ENCODE measurements around the gene SLC17A9. TPM values are rescaled to one million over a fixed set of nuclear protein-coding genes. Genes with fewer than 3 reads are reported as not detected.

SLC17A9 gene
- total RNA-seq, 1 donor from 2014 or later = 3.9 TPM

DNA sequence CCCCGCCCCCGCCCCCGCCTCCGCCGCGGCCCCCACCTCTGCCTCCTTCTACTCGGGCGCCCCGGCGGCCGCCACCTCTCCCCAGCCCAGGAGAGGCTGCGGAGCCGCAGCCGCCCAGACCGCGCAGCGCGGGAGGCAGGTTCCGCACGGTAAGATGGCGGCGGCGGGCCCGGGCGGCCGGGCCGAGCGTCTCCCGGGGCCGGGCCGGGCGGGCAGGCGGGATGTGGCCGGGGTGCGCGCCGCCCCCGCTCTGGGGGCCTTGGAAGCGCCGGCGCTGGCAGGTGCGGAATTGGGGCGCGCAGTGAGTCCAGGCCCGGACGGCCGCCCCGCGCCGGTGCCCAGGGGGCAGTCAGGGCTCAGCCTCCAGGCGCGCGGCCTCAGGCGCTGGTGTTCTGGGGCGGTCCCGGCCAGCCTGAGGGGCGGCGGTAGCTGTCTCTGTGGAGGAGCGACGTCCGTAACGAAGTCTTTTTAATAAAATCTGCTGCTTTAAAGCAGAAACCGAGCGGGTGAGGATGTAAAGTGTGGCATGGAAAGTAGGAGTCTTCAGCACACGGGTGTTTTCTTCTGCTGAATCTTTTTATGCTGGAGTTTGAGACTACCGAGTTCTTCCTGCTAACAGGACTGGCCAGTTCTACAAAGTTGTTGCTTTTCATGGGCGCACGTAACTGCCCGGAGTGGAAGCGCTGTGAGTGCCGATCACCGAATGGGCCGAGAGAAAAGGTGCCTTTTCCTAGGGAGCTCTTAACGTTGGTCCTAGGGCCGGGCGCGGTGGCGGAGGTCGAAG is 14.2 kb upstream of the SLC17A9 start, which contains the start of gene GID8:
Gene GID8, plus strand, starts transcription at position 43 of the 784 bp plus-strand sequence. CDS start 3,356 bp downstream, outside the sequence.
- H3K36me3 Mint-ChIP-seq = peaks cover 16% of the 10 kb centered on the region
- no peaks in the 10 kb centered on the region for H3K9me3 Mint-ChIP-seq
- peak within 1 kb of the TSS; percentile 97 for H3K4me3 Mint-ChIP-seq

DNA sequence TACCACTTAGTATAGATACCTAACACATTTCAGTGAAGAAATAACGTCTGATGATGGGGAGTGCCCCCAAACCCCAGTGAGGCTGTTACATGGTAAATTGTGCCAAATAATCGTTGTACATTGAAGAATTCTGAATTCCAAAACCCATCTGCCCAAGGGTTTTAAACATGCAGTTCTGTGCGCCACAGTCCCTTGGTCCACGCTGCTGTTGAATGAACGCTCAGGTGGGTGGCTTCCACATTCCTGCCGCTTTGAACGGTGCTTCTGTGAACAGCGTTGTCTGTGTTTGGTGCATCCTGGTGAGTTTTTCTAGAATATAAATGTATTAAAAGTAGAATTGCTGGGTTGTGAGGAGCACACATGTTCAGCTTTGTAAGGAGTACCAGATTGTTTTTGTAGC is 11.6 kb upstream of the SLC17A9 start:
- peaks cover 23% of the 10 kb centered on the region for H3K36me3 Mint-ChIP-seq

More for the DNA sequence above, 14.2 kb upstream of the SLC17A9 start, which contains the start of gene GID8:
- TF ChIP-seq, protein P1, sequence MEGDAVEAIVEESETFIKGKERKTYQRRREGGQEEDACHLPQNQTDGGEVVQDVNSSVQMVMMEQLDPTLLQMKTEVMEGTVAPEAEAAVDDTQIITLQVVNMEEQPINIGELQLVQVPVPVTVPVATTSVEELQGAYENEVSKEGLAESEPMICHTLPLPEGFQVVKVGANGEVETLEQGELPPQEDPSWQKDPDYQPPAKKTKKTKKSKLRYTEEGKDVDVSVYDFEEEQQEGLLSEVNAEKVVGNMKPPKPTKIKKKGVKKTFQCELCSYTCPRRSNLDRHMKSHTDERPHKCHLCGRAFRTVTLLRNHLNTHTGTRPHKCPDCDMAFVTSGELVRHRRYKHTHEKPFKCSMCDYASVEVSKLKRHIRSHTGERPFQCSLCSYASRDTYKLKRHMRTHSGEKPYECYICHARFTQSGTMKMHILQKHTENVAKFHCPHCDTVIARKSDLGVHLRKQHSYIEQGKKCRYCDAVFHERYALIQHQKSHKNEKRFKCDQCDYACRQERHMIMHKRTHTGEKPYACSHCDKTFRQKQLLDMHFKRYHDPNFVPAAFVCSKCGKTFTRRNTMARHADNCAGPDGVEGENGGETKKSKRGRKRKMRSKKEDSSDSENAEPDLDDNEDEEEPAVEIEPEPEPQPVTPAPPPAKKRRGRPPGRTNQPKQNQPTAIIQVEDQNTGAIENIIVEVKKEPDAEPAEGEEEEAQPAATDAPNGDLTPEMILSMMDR (conservative IDR thresholded peaks at IDR 0.05) = no peak
- no peak for DNase-seq (ENCODE audit: extremely low spot score, unreplicated experiment)
- Mint-ChIP-seq H3K4me1 (ENCODE audit: unreplicated experiment) (peaks cover 19% of the 10 kb centered on the region), H3K27me3 (no peaks in the 10 kb centered on the region), H3K27ac (peak within 1 kb of the TSS; percentile 97)

DNA sequence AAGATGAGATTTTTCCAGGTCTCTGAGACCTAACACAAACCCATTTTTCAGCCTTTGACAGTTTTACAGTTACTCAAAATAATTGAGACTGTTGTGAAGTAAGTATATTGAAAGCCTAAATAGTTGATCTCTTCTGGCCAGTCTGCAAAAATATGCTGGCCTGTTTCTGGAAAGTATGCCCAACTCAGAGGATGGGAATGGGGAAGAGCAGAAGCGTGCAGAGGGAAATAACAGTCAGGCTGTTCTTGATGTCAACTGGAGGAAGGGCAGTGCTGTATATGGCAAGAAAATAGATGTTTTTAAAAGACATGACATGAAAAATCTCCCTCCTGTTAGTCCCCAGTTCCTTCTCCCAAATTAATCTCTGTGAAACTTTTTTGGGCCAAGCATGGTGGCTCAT is 10.7 kb upstream of the SLC17A9 start:
- Mint-ChIP-seq H3K4me3 (peak overlapping the region; percentile 17), H3K27ac (no peak overlapping the region), H3K27me3 (no peaks in the 10 kb centered on the region), H3K4me1 (ENCODE audit: unreplicated experiment) (peaks cover 18% of the 10 kb centered on the region), H3K9me3 (no peaks in the 10 kb centered on the region), H3K36me3 (peaks cover 27% of the 10 kb centered on the region)
- TF ChIP-seq, protein P1 (conservative IDR thresholded peaks at IDR 0.05) = no peak
- no peak for DNase-seq (ENCODE audit: extremely low spot score, unreplicated experiment)

More for the DNA sequence above, 11.6 kb upstream of the SLC17A9 start:
- TF ChIP-seq, protein P1 (conservative IDR thresholded peaks at IDR 0.05) = no peak
- H3K4me3 Mint-ChIP-seq = peak overlapping the region; percentile 44
- no peak overlapping the region for H3K27ac Mint-ChIP-seq
- peaks cover 19% of the 10 kb centered on the region for H3K4me1 Mint-ChIP-seq (ENCODE audit: unreplicated experiment)
- no peaks in the 10 kb centered on the region for H3K9me3 Mint-ChIP-seq
- DNase-seq (ENCODE audit: extremely low spot score, unreplicated experiment) = no peak
- H3K27me3 Mint-ChIP-seq = no peaks in the 10 kb centered on the region

DNA sequence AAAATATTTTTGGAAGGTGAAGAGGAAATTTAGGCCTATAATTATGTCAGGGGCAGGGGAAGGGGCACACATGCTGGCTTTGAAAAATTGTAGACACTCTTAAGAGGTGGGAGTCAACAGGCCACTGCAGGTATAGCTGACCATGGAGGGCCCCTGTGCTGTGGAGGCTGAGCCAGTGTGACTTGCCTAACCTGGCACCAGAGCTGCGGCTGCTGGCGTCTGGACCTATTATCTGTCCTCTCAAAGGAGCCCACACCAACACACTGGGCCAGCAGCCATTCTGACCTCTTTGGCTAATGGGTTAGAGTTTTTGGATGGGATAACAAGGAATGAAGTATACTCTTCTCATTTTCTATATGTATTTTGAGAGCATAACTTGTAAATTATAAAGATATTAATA is 10.1 kb upstream of the SLC17A9 start:
- Mint-ChIP-seq H3K4me1 (ENCODE audit: unreplicated experiment) (peaks cover 14% of the 10 kb centered on the region), H3K4me3 (no peak overlapping the region), H3K36me3 (peaks cover 31% of the 10 kb centered on the region)

DNA sequence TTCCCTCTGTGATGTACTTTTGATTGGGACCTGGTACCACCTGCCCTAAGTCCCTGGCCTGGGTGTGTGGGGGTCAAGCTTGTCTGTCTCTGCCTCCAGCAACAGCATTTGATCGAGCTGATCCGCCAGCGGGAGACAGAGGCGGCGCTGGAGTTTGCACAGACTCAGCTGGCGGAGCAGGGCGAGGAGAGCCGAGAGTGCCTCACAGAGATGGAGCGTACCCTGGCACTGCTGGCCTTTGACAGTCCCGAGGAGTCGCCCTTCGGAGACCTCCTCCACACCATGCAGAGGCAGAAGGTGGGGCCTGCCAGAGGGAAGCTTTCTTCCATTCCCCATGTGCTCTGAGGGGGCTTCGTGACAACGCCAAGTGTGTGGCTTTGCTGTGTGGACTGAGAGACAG is 9.1 kb upstream of the SLC17A9 start:
- Mint-ChIP-seq H3K9me3 (no peaks in the 10 kb centered on the region), H3K27ac (no peak overlapping the region), H3K27me3 (no peaks in the 10 kb centered on the region), H3K36me3 (peaks cover 40% of the 10 kb centered on the region), H3K4me1 (ENCODE audit: unreplicated experiment) (peaks cover 14% of the 10 kb centered on the region), H3K4me3 (no peak overlapping the region)
- TF ChIP-seq, protein P1 (conservative IDR thresholded peaks at IDR 0.05) = no peak
- no peak for DNase-seq (ENCODE audit: extremely low spot score, unreplicated experiment)

More for the DNA sequence above, 10.1 kb upstream of the SLC17A9 start:
- no peaks in the 10 kb centered on the region for H3K27me3 Mint-ChIP-seq
- DNase-seq (ENCODE audit: extremely low spot score, unreplicated experiment) = no peak
- no peak overlapping the region for H3K27ac Mint-ChIP-seq
- TF ChIP-seq, protein P1 (conservative IDR thresholded peaks at IDR 0.05) = no peak
- H3K9me3 Mint-ChIP-seq = no peaks in the 10 kb centered on the region
